ENCODE measurements around the gene GNL1.

The GNL1 gene

GRCh38 chr6:30556066-30556905 is at the start of gene GNL1:
Gene GNL1, minus strand, starts transcription at chr6:30556489. Its CDS starts 286 bp downstream, at chr6:30556203.
- TF ChIP-seq GATA2 (IDR thresholded peaks at IDR 0.05; ENCODE audit: low read depth, low read length), result no peak
- TF ChIP-seq GATA3 (IDR thresholded peaks at IDR 0.05; ENCODE audit: low read depth, low read length), result no peak

GRCh38 chr6:30603961-30604360 is 47.7 kb upstream of the GNL1 start:
- TF ChIP-seq GATA2 (IDR thresholded peaks at IDR 0.05; ENCODE audit: low read depth, low read length) (no peak), GATA3 (IDR thresholded peaks at IDR 0.05; ENCODE audit: low read depth, low read length) (no peak)

GRCh38 chr6:30601815-30602641 is 45.7 kb upstream of the GNL1 start:
- no peak for TF ChIP-seq GATA2 (IDR thresholded peaks at IDR 0.05; ENCODE audit: low read depth, low read length)
- TF ChIP-seq GATA3 (IDR thresholded peaks at IDR 0.05; ENCODE audit: low read depth, low read length), result no peak

- TF ChIP-seq GATA3 (IDR thresholded peaks at IDR 0.05; ENCODE audit: low read depth, low read length) (no peak), GATA2 (IDR thresholded peaks at IDR 0.05; ENCODE audit: low read depth, low read length) (no peak)
Measured at GRCh38 chr6:30601436-30601814, 45.1 kb upstream of the GNL1 start.

- no peak for TF ChIP-seq GATA3 (IDR thresholded peaks at IDR 0.05; ENCODE audit: low read depth, low read length)
- no peak for TF ChIP-seq GATA2 (IDR thresholded peaks at IDR 0.05; ENCODE audit: low read depth, low read length)
Measured at GRCh38 chr6:30600451-30600961, 44.2 kb upstream of the GNL1 start.

- TF ChIP-seq GATA2 (IDR thresholded peaks at IDR 0.05; ENCODE audit: low read depth, low read length), result no peak
- TF ChIP-seq GATA3 (IDR thresholded peaks at IDR 0.05; ENCODE audit: low read depth, low read length), result no peak
Measured at GRCh38 chr6:30599625-30600324, 43.5 kb upstream of the GNL1 start.

GRCh38 chr6:30598912-30599624 is 42.8 kb upstream of the GNL1 start:
- TF ChIP-seq GATA2 (IDR thresholded peaks at IDR 0.05; ENCODE audit: low read depth, low read length) (no peak), GATA3 (IDR thresholded peaks at IDR 0.05; ENCODE audit: low read depth, low read length) (no peak)

- no peak for TF ChIP-seq GATA2 (IDR thresholded peaks at IDR 0.05; ENCODE audit: low read depth, low read length)
- TF ChIP-seq GATA3 (IDR thresholded peaks at IDR 0.05; ENCODE audit: low read depth, low read length), result no peak
Measured at GRCh38 chr6:30592287-30592686, 36.0 kb upstream of the GNL1 start.

- TF ChIP-seq GATA2 (IDR thresholded peaks at IDR 0.05; ENCODE audit: low read depth, low read length) (no peak), GATA3 (IDR thresholded peaks at IDR 0.05; ENCODE audit: low read depth, low read length) (no peak)
Measured at GRCh38 chr6:30591008-30591407, 34.7 kb upstream of the GNL1 start.

- TF ChIP-seq GATA3 (IDR thresholded peaks at IDR 0.05; ENCODE audit: low read depth, low read length), result no peak
- no peak for TF ChIP-seq GATA2 (IDR thresholded peaks at IDR 0.05; ENCODE audit: low read depth, low read length)
Measured at GRCh38 chr6:30590509-30590908, 34.2 kb upstream of the GNL1 start.

- TF ChIP-seq GATA2 (IDR thresholded peaks at IDR 0.05; ENCODE audit: low read depth, low read length) (no peak), GATA3 (IDR thresholded peaks at IDR 0.05; ENCODE audit: low read depth, low read length) (no peak)
Measured at GRCh38 chr6:30589754-30590358, 33.6 kb upstream of the GNL1 start.

GRCh38 chr6:30583921-30584320 is 27.6 kb upstream of the GNL1 start:
- TF ChIP-seq GATA2 (IDR thresholded peaks at IDR 0.05; ENCODE audit: low read depth, low read length), result no peak
- no peak for TF ChIP-seq GATA3 (IDR thresholded peaks at IDR 0.05; ENCODE audit: low read depth, low read length)

GRCh38 chr6:30578051-30578450 is 21.8 kb upstream of the GNL1 start:
- TF ChIP-seq GATA3 (IDR thresholded peaks at IDR 0.05; ENCODE audit: low read depth, low read length), result no peak
- no peak for TF ChIP-seq GATA2 (IDR thresholded peaks at IDR 0.05; ENCODE audit: low read depth, low read length)
